Astrocyte of the cerebellum (primary cell): ENCODE data around the gene MYOD1.

Experiments
- DNase-seq: peaks from one replicate; pipeline ENCODE4 v3.0.0-alpha.2; 2011; ENCODE audit warnings: low read depth
- H3K4me3 ChIP-seq: 2 replicates; pipeline ENCODE4 v1.5.1; 2011; ENCODE audit warnings: mild to moderate bottlenecking, low read depth, low read length, moderate library complexity
- in situ Hi-C: cut with HindIII; loops from 2 replicates; pipeline ENCODE4 v1.10.0; 2017; ENCODE audit warnings: low sequenced_read_pairs
- TF ChIP-seq, protein P1 (sequence below): IDR thresholded peaks from 2 replicates; pipeline ENCODE4 v1.5.1; 2012; ENCODE audit warnings: low read length, low read depth, moderate library complexity, mild to moderate bottlenecking; ENCODE audit errors: missing control alignments

MYOD1 gene

DNA sequence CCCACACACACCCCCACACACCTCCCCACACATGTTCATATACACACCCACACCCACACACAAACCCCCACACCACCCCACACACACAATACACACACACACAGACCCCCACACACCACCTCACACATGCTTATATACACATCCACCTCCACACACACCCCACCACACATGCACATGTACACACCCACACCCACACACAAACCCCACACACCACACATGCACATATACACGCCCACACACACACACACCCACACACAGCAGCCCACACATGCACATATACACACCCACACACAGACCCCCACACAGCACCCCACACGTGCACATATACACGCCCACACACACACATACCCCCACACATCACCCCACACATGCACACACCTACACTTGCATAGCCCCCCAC lies 44.3 kb downstream of the MYOD1 start:
- in situ Hi-C loops: no loop called here
- TF ChIP-seq, protein P1, sequence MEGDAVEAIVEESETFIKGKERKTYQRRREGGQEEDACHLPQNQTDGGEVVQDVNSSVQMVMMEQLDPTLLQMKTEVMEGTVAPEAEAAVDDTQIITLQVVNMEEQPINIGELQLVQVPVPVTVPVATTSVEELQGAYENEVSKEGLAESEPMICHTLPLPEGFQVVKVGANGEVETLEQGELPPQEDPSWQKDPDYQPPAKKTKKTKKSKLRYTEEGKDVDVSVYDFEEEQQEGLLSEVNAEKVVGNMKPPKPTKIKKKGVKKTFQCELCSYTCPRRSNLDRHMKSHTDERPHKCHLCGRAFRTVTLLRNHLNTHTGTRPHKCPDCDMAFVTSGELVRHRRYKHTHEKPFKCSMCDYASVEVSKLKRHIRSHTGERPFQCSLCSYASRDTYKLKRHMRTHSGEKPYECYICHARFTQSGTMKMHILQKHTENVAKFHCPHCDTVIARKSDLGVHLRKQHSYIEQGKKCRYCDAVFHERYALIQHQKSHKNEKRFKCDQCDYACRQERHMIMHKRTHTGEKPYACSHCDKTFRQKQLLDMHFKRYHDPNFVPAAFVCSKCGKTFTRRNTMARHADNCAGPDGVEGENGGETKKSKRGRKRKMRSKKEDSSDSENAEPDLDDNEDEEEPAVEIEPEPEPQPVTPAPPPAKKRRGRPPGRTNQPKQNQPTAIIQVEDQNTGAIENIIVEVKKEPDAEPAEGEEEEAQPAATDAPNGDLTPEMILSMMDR: no peak
- H3K4me3 ChIP-seq: no peak overlapping the region
- DNase-seq: no peak

DNA sequence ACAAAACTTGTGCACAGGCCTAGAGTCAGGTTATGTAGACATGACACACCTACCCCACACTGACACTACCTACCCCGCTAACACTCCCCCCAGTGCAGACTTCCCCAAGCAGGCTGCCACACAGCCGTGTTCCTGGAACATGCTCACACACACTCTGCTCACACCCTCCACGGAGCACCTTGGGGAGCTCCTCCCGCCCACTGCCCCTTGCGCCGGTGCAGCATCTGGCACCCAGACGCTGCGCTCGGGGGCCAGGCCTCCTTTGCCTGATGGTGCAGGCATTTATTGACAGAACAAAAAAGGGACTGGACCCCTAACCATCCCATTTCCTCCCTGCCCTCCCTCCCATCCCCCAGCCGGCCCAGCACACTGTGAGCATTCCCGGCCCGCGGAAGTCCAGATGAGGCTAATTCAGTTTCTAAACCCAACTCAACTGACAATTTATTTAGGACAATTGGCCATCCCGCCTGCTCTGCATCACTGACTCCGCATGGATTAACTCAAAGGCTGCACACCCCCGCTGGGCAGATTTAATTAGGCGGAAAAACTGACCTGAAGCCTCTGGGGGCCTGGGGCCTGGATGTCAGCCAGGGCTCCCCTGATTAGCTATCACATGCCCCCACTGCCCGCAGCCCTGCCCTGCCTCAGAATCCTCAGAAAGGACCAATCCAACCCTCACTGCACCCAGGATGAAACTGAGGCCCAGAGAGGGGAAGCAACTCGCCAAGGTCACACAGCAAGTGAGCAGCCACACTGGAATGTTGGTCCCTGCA lies 45.3 kb downstream of the MYOD1 start:
- in situ Hi-C loops: no loop called here
- DNase-seq: no peak
- TF ChIP-seq, protein P1: no peak
- H3K4me3 ChIP-seq: no peak overlapping the region

DNA sequence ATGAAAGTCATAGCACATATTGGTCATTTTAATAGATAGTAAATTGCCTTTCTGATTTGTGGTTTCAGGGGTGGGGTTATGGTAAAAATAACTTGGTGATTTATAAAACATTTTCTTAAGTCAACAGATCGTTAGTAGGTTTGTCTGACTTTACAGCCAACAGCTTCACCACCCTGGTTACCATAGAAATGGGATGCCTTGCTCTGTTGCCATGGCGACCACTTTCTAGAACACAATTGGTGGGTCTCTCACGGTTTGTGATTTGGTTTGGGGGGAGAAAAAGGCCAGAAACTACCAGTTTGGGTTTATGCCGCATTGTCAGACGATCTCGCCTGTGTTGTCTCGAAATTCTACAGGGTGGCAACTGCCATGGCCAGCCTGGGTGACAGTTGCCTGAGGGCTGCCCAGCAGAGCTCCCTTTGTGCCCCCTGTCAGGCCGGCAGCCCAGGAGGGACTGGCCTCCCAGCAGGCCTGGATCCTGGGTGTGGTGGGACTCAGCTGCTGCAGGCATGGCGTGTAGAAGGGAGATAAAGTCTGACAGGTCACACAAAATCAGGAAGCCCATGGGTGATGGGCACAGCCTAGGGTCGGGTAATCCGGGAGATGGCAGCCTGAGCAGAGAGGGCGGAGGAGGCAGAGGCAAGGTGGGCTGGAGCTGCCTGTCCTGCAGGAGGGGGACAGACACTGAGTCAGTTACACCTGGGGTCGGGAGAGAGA lies 46.1 kb downstream of the MYOD1 start:
- H3K4me3 ChIP-seq: no peak overlapping the region
- in situ Hi-C loops: no loop called here
- no peak for DNase-seq
- TF ChIP-seq, protein P1: no peak

DNA sequence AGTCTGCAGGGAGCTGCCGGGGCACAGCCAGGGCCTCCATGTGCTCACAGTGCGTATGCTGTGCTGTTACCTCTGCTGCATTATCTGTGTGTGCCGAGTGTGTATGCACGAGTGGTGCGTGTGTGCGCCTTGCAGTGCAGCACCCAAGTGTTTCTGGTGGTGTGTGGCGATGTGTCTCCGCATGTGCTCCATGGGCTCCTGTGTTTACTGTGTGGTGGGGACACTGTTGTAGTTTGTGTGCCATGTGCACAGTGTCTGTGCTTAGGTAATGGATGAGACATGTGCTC lies 46.6 kb downstream of the MYOD1 start:
- H3K4me3 ChIP-seq: no peak overlapping the region
- TF ChIP-seq, protein P1: no peak
- DNase-seq: no peak
- in situ Hi-C loops: no loop called here

DNA sequence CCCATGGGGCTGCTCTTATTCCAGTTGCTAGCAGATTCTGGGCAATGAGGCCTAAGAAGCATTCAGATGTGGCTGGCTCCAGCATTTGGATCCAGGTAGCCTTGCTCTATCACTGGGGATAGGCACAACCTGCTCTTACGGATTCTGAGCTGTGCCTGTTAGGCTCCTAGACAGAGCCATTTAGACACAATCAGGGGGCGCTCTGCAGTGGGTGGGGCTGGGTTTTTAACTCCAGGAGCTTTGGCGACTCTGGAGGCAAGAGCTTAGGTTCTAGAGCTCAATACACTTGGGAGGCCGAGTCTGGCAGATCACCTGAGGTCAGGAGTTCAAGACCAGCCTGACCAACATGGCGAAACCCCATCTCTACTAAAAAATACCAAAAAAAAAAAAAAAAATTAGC lies 47.2 kb downstream of the MYOD1 start:
- H3K4me3 ChIP-seq: no peak overlapping the region
- DNase-seq: no peak
- in situ Hi-C loops: no loop called here
- TF ChIP-seq, protein P1: peak; percentile 13

DNA sequence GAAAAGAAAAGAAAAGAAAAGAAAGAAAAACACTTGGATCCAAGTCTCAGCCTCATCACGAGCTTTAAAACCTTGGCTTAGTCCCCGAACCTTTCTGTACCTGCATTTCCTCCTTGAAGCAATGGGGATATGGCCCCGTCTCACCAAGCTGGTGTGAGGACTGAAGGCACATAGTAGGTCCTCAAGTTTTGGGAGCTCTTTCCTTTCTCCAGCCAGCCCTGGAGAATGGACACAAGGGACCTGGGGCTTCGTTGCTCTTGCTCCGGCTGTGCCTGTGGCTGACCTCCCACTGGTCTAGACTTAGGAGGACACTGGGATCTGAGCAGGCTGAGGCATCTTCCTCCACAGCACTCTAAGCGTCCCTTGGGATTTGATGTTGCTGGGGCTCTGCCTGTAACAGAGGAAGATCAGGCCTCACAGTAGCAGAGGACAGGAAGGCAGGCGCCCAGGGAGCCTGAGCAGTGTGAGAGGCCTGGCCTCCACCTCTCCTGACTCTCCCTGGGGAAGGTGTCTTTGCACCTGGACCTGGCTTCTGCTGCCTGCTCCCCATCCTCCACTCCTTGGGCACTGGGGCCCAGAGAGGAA lies 48.0 kb downstream of the MYOD1 start:
- no peak overlapping the region for H3K4me3 ChIP-seq
- in situ Hi-C loops: no loop called here
- no peak for DNase-seq
- TF ChIP-seq, protein P1: no peak
